ENCODE results near the gene GAS2L2.

GAS2L2 gene

DNA sequence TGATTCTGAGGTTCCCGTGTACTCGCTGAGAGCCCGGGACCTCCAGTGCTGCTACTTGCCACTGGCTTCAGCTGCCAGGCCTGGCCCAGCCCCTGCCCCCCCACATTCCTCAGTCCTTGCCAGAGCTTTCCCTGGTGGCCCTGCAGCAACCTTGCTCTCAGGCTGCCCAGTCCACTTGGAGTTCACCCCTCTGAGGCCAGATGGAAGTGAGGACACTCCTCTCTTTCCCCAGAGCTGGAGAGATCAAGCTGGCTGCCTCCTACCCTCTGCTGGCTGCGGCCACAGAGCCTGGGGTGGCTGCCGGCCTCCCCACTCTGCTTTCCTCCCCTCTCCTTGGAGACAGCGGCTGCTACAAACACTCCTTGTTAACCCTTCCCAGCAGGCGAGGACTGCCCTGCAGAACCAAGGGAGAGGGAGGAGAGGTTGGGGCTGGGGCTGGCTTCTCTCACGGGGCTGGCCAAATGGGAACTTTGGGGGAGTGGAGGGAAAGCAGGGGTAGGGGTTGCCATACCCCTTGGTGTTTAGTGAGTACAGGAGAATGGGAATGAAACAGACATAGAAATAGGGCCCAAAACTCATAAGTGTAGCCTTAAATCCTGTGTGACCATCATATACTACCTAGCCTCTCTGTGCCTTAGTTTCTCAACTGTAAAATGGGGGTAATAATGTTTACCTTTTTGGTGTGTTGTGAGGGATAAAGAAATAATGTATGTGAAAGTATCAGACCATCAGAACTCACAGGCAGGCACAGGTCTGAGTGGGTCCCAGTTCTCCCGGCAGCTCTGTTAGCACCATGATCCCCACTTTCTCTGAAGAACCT, at the start of gene GAS2L2:
TSS of gene GAS2L2 (minus strand) at position 295 of the 820 bp plus-strand sequence. CDS start 389 bp downstream, outside the sequence.
- no peak for DNase-seq

DNA sequence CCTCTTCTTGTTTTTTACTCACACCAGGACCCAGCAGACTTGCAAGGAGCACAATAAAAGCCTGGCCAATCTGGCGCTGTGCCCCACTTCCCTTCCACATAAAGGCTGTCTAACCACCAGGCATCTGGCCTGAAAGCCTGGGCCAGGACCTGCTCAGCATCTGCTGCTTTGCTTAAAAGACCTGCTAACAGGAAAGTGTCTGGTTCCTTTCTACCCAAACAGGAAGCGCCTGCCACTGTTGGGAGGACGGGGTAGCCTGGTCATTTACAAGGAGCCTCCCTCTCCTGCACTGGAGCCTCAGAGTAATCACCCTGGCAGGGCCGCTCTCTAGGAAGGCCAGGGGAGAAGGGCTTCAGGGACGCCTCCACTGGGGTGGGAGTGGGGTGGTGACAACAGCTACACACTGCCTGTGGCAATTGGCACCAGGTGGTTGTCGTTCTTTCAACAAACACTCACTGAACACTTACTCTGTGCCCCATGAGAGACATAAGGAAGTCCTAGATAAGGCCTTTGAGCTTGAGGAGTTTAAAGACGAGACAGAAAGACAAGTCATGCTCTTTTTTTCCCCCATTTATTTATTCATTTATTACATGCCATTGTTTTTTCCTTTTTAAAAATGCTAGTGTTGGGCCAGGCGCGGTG, 48.7 kb upstream of the GAS2L2 start:
- no peak for DNase-seq

DNA sequence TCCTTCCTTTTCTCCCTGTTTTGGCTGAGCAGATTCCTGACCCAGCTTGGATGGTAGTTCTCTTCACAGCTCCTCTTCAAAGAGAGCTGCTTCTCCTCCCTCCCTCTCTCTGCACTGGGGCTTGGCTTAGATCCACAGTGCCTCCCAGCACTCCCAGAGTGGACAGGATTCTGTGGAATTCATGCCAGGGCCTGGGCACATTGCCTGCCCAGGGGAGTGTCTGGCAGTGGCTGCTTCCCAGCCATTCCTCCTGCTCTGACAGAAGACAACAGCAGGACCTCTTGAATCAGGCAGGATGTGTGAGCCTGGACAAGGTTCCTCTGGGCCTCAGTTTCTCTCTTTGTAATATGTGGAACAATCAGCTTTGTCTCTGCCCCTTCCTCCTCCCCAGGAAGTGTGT, 46.9 kb upstream of the GAS2L2 start:
- no peak for DNase-seq

DNA sequence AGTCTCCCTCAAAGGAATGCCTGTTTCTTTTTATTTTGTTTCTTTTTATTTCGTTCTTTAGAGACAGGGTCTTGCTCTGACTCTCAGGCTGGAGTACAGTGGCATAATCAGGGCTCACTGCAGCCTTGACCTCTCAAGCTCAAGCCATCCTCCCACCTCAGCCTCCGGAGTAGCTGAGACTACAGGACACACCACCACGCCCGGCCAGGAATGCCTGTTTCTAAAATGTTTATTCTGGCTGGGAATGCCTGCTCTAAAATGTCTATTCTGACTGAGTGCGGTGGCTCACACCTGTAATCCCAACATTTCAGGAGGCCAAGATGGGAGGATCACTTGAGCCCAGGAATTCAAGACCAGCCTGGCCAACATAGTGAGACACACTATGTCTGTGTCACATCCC, 44.9 kb upstream of the GAS2L2 start:
- DNase-seq: no peak

DNA sequence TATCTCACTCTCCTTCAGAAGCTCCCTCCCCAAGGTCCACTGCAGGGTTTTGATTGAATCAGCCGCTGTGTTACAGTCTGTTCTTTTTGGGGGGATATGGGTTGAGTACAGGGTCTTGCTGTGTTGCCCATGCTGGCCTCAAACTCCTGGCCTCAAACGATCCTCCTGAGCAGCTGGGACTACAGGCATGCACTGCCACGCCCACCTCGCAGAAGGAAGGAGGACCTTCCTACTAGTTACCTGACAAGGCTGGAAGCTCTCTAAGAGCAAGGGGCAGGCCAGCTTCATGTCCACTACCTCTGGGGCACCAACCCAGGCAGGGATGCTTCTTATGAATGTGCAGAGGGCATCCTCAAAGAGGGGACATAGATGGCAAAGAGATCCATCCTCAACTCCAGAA, 44.3 kb upstream of the GAS2L2 start:
- no peak for DNase-seq

DNA sequence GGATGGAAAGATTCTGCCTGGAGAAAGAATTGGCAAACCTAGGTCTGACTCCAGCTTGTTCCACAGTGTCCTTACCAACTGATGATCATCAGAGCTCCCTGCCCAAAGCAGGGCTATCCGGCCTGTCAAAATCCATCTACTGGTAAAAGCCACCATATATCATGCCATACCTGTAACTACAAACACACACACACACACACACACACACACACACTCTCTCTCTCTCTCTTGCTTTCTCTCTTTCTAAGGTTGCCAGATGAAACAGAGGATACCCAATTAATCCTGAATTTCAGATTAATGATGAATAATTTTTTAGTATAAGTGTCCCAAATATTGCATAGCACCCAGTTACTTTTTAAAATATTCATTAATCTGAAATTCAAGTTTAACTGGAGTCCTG, 43.9 kb upstream of the GAS2L2 start:
- DNase-seq: no peak

DNA sequence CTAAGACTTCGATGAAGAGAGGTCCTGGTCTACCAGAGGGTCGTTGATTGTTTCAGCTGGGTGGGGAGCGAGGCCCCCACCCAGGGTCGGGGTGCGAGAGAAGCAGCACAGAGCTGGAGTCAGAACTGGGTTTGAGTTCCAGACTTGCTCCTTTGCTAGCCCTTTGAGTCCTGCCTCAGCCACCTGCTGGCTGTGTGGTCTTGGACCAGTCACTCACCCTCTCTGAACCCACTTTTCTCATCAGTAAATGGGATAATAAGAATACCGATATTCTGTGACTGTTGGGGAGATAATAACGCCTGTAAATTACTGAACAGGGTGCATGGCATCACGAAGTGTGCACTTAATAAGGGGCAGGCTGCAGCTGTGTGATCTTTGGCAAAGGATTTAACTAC, 42.8 kb upstream of the GAS2L2 start:
- DNase-seq: no peak

GRCh38 chr17:35795007-35795870, 42.2 kb upstream of the GAS2L2 start, which contains the start of gene MMP28:
Gene MMP28 (minus strand): TSS chr17:35795641. CDS start chr17:35795377, 264 bp downstream.
- DNase-seq: no peak

- DNase-seq: no peak
These were observed 40.2 kb upstream of the GAS2L2 start for GRCh38 chr17:35793257-35793656.

- DNase-seq: no peak
These were observed 38.8 kb upstream of the GAS2L2 start for GRCh38 chr17:35791681-35792350.

DNA sequence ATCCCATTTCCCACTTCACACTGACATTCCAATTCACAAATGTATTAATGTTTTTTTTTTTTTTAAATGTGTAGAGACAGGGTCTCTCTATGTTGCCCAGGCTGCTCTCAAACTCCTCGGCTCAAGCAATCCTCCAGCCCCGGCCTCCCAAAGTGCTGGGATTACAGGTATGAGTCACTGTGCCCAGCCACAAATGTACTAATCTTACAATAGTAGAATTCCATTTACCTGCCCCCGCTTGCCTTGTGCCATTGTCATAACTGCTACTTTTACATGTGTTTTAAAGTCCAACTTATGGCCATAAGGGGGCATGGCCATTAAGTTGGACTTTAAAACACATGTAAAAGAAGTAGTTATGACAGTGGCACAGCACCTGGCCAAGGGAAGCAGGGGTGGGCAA, 37.8 kb upstream of the GAS2L2 start:
- no peak for DNase-seq

GRCh38 chr17:35788477-35789368, 35.7 kb upstream of the GAS2L2 start:
- no peak for DNase-seq

- no peak for DNase-seq
These were observed 33.9 kb upstream of the GAS2L2 start for GRCh38 chr17:35786941-35787432.

GRCh38 chr17:35784895-35785294, 31.9 kb upstream of the GAS2L2 start:
- no peak for DNase-seq

DNA sequence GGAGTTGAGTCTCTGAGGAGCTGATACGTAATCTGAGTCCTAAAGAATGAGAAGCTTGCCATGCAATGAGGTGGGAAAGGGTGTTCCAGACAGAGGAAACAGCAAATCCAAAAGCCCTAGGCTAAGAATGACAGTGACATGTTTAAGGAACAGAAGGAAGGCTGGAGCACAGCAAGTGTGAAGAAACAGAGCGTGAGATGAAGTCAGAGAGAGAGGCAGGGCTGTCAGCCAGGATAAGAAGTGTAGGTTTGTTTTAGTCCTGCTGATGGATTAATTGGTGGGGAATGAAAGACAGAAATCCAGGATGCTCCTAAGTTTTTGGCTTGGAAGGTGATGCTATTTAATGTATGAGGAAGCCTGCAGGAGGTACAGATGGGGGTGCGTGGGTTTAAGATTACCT, 27.9 kb upstream of the GAS2L2 start:
- DNase-seq: no peak

- DNase-seq: no peak
These were observed 25.7 kb upstream of the GAS2L2 start for GRCh38 chr17:35778641-35779196.

- DNase-seq: no peak
These were observed 22.5 kb upstream of the GAS2L2 start for GRCh38 chr17:35775583-35775982.

- DNase-seq: no peak
These were observed 22.0 kb upstream of the GAS2L2 start for GRCh38 chr17:35775039-35775438.

- no peak for DNase-seq
These were observed 21.5 kb upstream of the GAS2L2 start for GRCh38 chr17:35774499-35774898.

GRCh38 chr17:35773679-35774425, 20.8 kb upstream of the GAS2L2 start:
- no peak for DNase-seq

DNA sequence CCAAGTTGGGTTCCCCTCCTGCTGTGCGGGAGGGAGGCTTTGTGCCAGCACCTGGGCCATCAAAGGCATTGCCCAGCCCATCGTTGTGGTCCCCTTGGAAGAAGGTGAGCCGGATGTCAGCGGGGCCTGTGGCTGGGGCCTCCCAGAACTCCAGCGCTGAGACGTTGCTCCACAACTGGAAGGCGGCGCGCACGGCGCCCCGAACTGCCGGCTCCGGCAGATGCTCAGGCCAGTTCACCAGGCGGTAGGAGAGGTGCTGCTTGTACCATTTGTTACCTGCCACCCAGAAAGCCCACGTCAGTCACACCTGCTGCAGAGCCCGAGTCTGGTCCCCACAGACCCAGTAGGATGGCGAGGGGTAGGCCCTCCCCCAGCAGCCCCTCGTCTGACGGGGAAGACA, 20.1 kb upstream of the GAS2L2 start:
- no peak for DNase-seq
